GM19397 (cell line): ENCODE measurements around the gene ZNF677.
"Not testable (repeated sequence)": the region's sequence is repeated elsewhere in the genome, so short reads cannot be mapped to it uniquely, and the experiment has no call there.

Source experiments
- ATAC-seq: cut with Tn5 transposase; IDR thresholded peaks from one replicate; pipeline ENCODE4 v1.9.1; 2021; ENCODE audit warnings: mild to moderate bottlenecking, moderate library complexity; ENCODE audit not compliant: unreplicated experiment

Gene ZNF677

DNA sequence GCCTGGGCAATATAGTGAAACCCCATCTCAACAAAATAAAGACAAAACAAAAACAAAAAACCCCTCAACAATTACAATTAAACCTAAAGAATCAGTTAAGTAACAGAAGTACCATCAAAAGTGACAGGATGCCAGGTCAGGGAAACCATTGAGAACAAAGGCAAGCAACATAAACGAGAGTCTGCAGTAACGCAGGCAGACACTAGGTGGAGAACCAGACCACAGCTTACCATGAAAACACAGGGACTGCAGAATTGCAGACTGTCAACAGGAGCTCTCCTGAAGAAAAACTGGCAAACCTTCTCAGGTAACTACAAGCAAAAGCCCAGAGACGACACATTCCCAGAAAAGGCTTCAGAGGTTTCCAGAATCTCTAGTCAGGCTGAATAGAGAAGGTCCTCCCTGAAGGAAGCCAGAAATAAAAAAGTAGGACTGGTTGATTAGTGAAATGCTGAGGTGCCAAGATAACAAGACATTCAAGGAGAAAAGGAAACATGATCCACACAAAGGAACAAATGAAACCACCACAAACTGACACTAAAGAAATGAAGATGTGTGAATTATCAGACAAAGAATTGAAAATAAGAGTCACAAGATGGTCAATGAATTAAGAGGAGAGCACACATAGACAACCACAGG is 59.3 kb downstream of the ZNF677 start:
- no peak for ATAC-seq

DNA sequence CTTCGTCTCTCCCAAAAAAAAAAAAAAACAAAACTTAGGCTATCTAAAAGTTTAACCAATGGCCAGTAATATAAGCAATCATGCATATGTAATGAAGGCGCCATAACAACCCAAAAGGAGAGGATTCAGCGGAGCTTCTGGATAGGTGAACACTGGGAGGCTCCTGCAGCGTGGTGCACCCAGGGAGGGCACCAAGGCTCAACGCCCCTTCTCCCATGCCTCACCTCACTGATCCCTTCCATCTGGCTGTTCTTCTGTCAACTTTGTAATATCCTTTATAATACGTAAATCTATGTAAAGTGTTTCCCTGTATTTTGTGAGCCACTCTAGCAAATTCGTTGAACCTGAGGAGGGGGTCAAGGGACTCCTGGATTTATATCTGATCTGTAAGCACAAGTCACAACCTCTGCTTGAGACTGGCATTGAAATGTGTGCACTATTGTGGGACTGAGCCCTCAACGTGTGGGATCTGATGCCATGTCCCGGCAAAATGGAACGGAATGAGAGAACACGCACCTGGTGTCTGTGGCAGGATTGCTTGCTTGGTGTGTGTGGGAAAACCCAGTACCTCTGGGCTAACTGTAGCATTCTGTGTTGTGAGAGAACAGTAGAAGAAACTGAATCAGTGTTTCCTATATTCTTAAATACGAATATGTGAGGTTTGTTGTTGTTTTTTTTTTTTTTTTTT is 61.0 kb downstream of the ZNF677 start:
- ATAC-seq: no peak

DNA sequence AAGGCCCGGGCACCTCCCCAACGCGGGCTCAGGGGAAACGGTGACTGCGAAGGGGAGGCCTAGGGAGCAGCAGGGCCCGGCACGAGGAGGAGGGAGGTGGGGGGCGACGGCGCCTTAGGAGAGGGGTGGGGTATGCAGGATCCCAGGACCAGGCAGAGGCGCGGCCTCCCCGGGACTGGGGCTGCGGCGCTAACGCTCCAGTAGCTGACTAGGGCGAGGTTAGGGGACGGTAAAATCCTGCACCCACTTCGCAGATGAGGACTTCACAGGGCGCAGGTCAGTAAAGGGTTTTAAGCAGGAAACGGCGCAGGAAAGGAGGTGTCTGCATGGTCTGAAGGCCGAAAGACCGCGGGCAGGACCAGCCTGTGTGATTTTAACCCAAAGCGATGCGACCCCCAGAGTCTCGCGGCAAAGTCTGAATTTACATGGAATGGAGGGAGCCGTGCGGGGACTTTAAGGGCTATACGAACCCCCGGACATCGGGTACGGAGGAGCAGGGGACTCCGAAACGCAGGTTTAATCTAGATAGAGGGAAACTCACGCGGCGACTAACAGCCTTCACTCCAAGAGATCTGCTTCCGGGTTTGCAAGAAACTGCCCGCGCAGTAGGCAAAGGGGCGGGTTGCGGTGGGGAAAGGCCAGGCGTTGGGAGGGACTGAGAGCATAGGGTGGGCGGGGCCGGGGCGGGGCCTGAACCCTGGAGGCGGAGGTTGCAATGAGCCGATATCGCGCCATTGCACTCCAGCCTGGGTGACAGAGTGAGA is 61.7 kb downstream of the ZNF677 start, which contains the start of gene ZNF665:
Gene ZNF665 (minus strand): TSS at position 588 of the 764 bp plus-strand sequence. CDS start 10,460 bp downstream, outside the sequence.
- ATAC-seq: no peak

DNA sequence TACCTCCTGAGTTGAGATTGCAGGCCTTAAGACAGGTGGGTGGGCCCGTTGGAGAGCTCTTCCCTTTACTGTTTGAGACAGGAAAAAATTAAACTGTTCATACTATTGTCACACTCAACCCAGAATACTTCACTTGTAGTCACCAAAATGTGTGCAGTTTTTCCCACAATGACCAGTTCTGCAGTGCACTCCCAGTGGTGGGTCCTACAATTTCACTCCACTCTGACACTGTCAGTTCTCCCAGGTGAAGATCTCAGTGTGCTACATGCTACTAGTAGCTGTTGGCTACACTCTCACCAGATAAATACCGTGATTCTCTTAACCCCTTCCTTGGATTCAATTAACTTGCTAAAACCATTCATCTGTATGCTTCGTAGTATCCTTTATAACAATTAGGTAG is 64.4 kb downstream of the ZNF677 start:
- ATAC-seq: no peak

DNA sequence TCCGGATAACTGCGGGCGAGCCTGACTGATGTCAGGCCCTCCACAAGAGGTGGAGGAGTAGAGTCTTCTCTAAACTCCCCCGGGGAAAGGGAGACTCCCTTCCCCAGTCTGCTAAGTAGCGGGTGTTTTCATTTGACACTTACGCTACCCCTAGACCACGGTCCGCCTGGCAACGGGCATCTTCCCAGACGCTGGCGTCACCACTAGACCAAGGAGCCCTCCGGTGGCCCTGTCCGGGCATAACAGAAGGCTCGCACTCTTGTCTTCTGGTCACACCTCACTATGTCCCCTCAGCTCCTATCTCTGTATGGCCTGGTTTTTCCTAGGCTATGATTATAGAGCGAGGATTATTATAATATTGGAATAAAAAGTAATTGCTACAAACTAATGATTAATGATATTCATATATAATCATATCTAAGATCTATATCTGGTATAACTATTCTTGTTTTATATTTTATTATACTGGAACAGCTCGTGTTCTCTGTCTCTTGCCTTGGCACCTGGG is 64.9 kb downstream of the ZNF677 start:
- not testable (repeated sequence) for ATAC-seq
